GM21529 (cell line): ENCODE data around the gene PXDC1.
A peak's percentile ranks its signal among the peaks of the same experiment; 100 is the strongest.
"Not testable (repeated sequence)": the region's sequence is repeated elsewhere in the genome, so short reads cannot be mapped to it uniquely, and the experiment has no call there.

Experiments used
- ATAC-seq: cut with Tn5 transposase; IDR thresholded peaks from one replicate; pipeline ENCODE4 v1.9.1; 2021; ENCODE audit not compliant: unreplicated experiment

Gene PXDC1

DNA sequence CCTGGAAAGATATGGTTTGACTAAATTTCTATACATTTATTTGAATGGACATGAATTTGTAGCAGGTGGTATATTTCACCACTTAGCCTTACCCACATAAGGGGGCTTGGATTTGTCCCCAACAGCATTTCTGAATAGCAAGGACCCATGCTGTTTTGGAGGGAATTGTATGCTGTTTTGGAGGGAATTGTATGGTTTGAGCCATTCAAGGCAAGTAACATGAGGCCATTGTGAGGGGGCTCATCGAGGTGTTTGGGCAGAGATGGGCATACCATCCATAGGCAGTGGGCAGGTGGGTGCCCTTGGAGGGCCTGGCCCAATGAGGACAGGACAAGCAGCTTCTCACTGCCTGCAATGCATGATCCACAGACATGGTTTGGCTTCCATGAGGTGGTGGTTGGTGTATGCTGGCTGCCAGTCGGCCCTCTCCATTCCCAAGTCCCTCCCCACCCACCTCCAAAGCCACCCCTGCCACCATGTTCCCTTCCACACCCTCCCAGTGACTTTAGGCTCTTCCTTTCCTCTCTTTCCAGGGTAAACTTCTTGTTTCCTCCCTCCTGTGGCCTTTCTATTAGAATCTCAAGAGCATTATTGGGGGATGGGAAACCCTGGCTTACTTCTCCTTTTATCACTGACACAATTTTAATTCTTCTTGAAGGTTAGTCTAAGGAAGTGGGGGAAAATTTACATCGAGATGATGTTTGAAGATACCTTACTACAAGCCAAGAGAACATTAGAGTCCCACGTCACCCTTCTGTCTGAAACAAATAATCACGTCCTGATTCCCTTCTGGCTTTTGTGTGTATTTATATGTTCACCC, 13.2 kb upstream of the PXDC1 start:
- no peak for ATAC-seq

GRCh38 chr6:3762852-3763251, 11.3 kb upstream of the PXDC1 start:
- no peak for ATAC-seq

DNA sequence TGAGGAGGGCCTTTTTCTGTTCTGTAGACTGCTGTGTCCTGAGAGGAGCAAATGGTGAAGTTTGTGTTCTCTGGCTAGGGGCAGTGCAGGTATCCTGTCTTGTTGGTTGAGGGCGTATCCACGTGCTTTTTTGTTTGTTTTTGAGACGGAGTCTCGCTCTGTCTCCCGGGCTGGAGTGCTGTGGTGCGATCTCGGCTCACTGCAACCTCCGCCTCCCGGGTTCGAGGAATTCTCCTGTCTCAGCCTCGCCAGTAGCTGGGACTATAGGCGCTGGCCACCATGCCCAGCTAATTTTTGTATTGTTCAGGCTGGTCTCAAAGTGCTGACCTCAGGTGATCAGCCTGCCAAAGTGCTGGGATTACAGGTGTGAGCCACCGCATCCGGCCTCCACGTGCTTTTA, 10.8 kb upstream of the PXDC1 start:
- ATAC-seq, result no peak

DNA sequence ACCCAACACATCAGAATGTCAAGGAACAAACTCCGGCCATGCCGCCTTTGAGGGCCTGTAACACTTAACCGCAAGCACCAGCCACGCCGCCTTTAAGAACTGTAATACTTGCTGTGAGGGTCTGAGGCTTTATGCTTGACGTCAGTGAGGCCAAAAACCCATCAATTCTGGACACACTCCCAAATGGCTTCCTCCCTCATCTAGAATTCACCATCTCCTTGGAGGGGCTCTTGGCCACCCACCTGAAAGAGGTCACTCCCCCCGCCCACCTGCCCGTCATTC, 10.4 kb upstream of the PXDC1 start:
- ATAC-seq, result no peak

DNA sequence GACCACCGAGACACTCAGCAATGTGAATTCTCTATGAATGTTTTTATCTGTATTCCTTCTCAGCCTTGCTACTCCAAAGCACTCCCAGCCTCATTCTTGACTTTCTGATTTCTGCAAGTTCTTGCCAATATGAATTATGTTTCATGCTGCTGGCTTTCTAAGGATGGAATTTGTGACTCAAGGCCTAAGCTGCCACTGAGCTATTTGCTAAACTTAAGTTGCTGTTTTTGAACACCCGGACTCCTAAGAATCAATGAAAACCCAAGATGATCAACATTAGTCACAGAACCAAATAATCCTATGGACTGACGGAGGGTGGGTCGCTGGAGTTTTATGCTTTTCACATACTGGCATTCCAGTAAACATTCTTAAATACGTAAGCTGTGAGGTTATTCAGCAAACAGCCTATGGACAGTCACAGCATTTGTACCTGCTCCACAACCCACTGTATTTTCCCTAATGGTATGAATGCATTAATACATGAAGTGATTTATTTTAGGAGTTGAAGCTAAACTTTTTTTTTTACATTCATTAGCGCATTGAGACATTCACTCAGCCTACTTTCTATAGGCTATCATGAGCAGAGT, 8.2 kb upstream of the PXDC1 start:
- no peak for ATAC-seq

DNA sequence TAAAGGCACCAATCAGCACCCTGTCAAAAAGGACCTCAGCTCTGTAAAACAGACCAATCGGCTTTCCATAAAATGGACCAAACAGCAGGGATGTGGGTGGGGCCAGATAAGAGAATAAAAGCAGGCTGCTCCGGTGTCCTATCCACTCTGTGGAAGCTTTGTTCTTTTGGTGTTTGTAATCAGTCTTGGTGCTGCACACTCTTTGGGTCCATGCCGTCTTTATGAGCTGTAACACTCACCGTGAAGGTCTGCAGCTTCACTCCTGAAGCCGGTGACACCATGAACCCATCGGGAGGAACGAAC, 7.3 kb upstream of the PXDC1 start:
- ATAC-seq, result no peak

DNA sequence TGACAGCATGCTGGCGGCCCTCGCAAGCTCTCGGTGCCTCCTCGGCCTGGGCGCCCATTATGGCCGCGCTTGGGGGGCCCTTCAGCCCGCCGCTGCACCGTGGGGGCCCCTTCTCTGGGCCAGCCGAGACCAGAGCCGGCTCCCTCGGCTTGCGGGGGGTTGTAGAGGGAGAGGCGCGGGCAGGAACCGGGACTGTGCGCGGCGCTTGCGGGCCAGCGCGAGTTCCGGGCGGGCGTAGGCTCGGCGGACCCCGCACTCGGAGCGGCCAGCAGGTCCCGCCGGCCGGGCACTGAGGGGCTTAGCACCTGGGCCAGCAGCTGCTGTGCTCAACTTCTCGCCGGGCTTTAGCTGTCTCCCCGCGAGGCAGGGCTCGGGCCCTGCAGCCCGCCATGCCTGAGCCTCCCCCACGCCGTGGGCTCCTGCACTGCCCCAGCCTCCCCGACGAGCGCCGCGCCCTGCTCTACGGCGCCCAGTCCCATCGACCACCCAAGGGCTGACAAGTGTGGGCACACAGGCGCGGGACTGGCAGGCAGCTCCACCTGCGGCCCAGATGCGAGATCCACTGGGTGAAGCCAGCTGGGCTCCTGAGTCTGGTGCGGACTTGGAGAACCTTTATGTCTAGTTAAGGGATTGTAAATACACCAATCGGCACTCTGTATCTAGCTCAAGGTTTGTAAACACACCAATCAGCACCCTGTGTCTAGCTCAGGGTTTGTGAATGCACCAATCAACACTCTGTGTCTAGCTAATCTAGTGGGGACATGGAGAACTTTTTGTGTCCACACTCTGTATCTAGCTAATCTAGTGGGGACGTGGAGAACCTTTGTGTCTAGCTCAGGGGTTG, 6.7 kb upstream of the PXDC1 start:
- ATAC-seq, result not testable (repeated sequence)

GRCh38 chr6:3757241-3757641, 5.7 kb upstream of the PXDC1 start:
- ATAC-seq, result no peak

DNA sequence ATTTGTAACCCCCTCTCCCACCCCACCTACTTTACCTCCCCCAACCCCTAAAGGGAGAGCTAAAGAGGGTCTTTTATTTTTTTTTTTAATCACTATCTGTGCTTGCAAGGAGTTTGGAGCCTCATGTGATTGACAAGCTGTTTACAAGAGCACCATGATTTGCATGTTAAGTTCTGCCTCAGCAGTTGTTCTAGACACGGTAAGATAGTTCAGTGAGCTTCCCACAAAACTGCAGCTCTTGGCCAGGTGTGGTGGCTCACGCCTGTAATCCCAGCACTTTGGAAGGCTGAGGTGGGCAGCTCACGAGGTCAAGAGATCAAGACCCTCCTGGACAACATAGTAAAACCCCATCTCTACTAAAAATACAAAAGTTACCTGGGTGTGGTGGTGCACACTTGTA, 5.0 kb upstream of the PXDC1 start:
- ATAC-seq, result no peak

- ATAC-seq, result no peak
Observed at GRCh38 chr6:3755637-3756545, 4.4 kb upstream of the PXDC1 start.

GRCh38 chr6:3754776-3755175, 3.3 kb upstream of the PXDC1 start:
- ATAC-seq, result no peak

- ATAC-seq, result not testable (repeated sequence)
Observed at GRCh38 chr6:3754032-3754725, 2.7 kb upstream of the PXDC1 start.

DNA sequence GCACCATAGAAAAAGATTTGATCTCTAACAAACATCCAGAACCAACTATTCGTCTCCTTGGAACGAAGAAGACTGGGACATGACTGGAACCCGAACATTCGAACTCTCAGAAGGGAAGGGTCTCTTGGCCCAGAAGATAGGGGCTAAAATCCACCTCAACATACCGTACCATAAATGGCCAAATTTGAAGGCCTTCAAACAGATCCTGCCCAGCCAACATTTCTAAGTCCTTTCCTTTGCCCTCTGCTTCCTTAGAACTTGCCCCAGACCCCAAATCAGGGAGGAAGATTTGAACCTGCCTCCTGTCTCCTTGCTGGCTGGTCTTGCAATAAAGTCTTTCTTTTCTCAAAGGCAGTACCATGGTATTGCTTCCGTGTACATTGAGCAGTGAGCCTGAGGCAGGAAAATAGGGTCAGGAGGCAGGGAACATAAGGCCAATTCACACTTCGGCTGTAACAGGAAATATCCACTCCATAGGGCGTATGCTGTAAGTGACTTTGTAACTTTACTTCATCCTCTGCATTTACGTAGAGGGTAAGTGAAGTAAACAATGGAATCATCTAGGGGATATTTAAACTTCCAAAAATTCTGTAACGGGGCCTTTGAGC, 1.8 kb upstream of the PXDC1 start:
- ATAC-seq, result no peak

DNA sequence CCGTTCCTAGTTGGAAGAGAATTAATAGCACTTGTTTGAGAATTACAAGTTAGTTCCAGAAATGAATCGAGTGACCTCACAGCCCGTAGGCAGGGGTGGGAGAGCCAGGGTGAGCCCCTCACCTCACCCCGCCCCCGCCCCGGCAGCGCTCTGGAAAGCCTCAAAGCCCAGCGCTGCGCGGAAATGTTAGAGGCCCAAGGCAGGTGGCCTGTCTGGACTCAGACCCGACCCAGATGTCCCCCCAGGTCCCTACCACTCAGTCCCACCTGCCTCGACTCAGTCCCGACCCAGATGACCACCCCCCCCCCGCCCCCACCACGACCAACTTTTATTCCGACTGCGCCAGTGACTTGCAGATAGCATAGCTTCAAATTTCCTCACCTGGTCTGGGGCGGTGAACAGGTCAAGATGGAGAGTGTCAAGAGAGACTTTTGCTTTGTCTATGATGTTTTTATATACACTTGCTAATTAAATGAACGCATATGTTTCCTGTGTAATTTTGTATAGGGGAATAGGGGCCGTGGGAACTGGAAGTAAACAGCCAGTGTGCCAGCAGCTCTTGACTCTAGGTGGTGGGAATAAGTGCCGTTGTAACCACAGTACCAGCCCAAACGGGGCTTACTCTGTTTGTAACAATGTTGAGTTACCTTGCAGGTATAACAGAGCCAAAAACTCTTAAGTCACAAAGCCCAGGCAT, 1.2 kb upstream of the PXDC1 start:
- ATAC-seq, result no peak

- peak; percentile 64 for ATAC-seq
Observed at GRCh38 chr6:3751730-3752530, 417 bp upstream of the PXDC1 start.

DNA sequence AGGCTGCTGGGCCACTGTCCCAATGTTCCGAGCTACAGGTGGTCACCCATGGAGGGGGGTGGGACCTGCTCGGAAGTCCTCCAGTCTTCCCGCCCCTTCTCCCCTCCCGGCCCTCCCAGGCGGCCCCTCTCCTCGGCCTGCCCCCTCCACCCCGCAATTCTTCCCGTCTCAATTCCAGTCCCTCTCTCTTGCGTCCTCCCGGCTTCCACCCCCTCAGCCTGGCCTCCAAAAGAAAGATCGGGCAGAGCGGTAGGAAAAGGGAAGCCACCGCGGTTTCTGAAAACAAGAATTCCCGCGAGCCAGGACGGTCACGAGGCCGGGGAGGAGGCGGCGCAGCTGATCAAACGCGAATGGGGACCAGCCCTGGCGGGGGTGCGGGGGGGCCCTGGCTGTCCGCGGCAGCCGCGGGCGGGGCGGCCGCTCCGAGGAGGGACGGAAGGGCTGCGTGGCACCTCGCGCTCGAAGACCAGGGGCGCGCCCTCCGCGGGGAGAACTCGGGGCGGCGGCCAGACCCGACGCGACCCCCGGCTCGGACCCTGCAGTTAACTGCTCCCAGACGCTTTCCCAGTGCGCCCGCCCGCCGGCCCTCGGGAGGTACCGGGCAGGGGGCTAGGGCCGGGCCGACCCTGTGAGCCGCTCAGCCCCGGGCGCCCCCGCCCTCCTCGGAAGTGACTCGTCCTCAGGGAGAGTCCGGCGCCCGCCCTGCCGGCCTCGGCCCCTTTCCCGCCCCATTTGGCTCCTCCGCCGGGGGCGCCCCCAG, 1.0 kb downstream of the PXDC1 start:
- no peak for ATAC-seq

DNA sequence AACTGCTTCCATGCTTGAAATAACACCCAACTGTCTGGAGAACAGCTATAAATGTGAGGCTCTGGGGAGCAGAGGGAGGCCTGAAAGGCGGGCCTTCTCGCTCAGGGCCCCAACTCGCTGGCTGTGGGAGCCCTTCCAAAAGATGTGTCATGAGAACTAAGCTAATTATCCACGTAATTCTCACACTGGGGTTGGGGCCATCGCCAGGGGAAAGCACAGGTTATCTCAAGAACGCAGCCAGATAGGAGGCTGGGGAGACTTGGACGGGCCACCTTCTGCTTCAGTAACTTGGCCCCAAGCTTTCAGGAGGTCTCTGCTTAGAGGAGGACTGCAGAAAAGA, 1.6 kb downstream of the PXDC1 start:
- ATAC-seq, result no peak
